Neural cell (in vitro differentiated cells): ENCODE results near the gene ASB8.

Source experiments
- EP300 ChIP-seq: fragments of 450-650 bp; conservative IDR thresholded peaks from 2 replicates; pipeline ENCODE4 v1.6.1; 2014; ENCODE audit warnings: antibody characterized with exemption, mild to moderate bottlenecking, moderate library complexity; ENCODE audit not compliant: poor library complexity, severe bottlenecking
- EZH2 ChIP-seq: fragments of 200-600, 300-800 bp; shearing (Covaris generic), sonication (generic); IDR thresholded peaks from 2 replicates; pipeline ENCODE4 v1.6.1; 2014; ENCODE audit warnings: antibody characterized with exemption, low read length, borderline replicate concordance, mild to moderate bottlenecking; ENCODE audit not compliant: insufficient read depth, poor library complexity, severe bottlenecking
- MXI1 ChIP-seq: fragments of 450-650 bp; conservative IDR thresholded peaks from 2 replicates; pipeline ENCODE4 v1.6.1; 2014; ENCODE audit warnings: antibody characterized with exemption, mild to moderate bottlenecking; ENCODE audit not compliant: poor library complexity, severe bottlenecking
- POLR2AphosphoS5 ChIP-seq: IDR thresholded peaks from 2 replicates; pipeline ENCODE4 v1.6.1; 2012
- RAD21 ChIP-seq: fragments of 450-650 bp; conservative IDR thresholded peaks from 2 replicates; pipeline ENCODE4 v1.6.1; 2014; ENCODE audit warnings: antibody characterized with exemption, mild to moderate bottlenecking, moderate library complexity
- REST ChIP-seq: IDR thresholded peaks from 2 replicates; pipeline ENCODE4 v1.6.1; 2012; ENCODE audit warnings: borderline replicate concordance
- SMC3 ChIP-seq: fragments of 450-650 bp; conservative IDR thresholded peaks from 2 replicates; pipeline ENCODE4 v1.6.1; 2014; ENCODE audit warnings: antibody characterized with exemption, mild to moderate bottlenecking, moderate library complexity; ENCODE audit not compliant: poor library complexity
- TAF1 ChIP-seq: IDR thresholded peaks from 2 replicates; pipeline ENCODE4 v1.6.1; 2012; ENCODE audit warnings: low read depth
- TF ChIP-seq, protein P1 (sequence below): fragments of 450-650 bp; IDR thresholded peaks from 2 replicates; pipeline ENCODE4 v1.5.1; 2014; ENCODE audit warnings: antibody characterized with exemption, mild to moderate bottlenecking, moderate library complexity; ENCODE audit not compliant: poor library complexity, severe bottlenecking

GRCh38 chr12:48183091-48183875 lies 26.0 kb upstream of the ASB8 start, which contains the start of gene CCDC184:
- TF ChIP-seq, protein P1, sequence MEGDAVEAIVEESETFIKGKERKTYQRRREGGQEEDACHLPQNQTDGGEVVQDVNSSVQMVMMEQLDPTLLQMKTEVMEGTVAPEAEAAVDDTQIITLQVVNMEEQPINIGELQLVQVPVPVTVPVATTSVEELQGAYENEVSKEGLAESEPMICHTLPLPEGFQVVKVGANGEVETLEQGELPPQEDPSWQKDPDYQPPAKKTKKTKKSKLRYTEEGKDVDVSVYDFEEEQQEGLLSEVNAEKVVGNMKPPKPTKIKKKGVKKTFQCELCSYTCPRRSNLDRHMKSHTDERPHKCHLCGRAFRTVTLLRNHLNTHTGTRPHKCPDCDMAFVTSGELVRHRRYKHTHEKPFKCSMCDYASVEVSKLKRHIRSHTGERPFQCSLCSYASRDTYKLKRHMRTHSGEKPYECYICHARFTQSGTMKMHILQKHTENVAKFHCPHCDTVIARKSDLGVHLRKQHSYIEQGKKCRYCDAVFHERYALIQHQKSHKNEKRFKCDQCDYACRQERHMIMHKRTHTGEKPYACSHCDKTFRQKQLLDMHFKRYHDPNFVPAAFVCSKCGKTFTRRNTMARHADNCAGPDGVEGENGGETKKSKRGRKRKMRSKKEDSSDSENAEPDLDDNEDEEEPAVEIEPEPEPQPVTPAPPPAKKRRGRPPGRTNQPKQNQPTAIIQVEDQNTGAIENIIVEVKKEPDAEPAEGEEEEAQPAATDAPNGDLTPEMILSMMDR = peak; percentile 76
- TF ChIP-seq EZH2 = no peak
- peak; percentile 80 for TF ChIP-seq MXI1
- TF ChIP-seq SMC3 = peak; percentile 50
- TF ChIP-seq EP300 = peak; percentile 66
- peak; percentile 90 for TF ChIP-seq TAF1
- TF ChIP-seq POLR2AphosphoS5 = peak; percentile 92
- TF ChIP-seq REST = peak; percentile 85
- TF ChIP-seq RAD21 = peak; percentile 48
